Osteoblast (primary cell): ENCODE data around the gene CCNYL1. TPM values are rescaled to one million over a fixed set of nuclear protein-coding genes. Genes with fewer than 3 reads are reported as not detected.

Experiments used
- DNase-seq: peaks from one replicate; pipeline ENCODE4 v3.0.0; 2011; ENCODE audit warnings: low spot score, mixed read lengths; ENCODE audit not compliant: insufficient read length; ENCODE audit errors: missing footprints
- H2AFZ ChIP-seq: 2 replicates; pipeline ENCODE4 v1.6.0; 2011; ENCODE audit warnings: mild to moderate bottlenecking, low read length
- H3K27ac ChIP-seq: 2 replicates; pipeline ENCODE4 v1.5.1; 2011; ENCODE audit warnings: mild to moderate bottlenecking, low read depth, low read length, moderate library complexity
- H3K27me3 ChIP-seq: 2 replicates; pipeline ENCODE4 v1.6.0; 2012; ENCODE audit warnings: mild to moderate bottlenecking, control low read depth, inconsistent platforms, low read length, moderate library complexity; ENCODE audit not compliant: insufficient read depth
- H3K36me3 ChIP-seq: 2 replicates; pipeline ENCODE4 v1.5.1; 2011; ENCODE audit warnings: mild to moderate bottlenecking, low read length, control low read depth, moderate library complexity; ENCODE audit not compliant: insufficient read depth
- H3K4me1 ChIP-seq: 2 replicates; pipeline ENCODE4 v1.5.1; 2011; ENCODE audit warnings: mild to moderate bottlenecking, low read length, control low read depth, moderate library complexity; ENCODE audit not compliant: insufficient read depth
- H3K4me2 ChIP-seq: 2 replicates; pipeline ENCODE4 v1.6.0; 2011; ENCODE audit warnings: mild to moderate bottlenecking, low read length; ENCODE audit not compliant: insufficient read depth
- H3K4me3 ChIP-seq: fragments of 200-600 bp; sonication (generic); 3 replicates; pipeline ENCODE4 v1.5.1; 2012; ENCODE audit warnings: mild to moderate bottlenecking, low read length, inconsistent platforms; ENCODE audit not compliant: insufficient read depth
- H3K79me2 ChIP-seq: 2 replicates; pipeline ENCODE4 v1.6.0; 2012; ENCODE audit warnings: mild to moderate bottlenecking, low read length, control low read depth, inconsistent platforms; ENCODE audit not compliant: insufficient read depth
- H3K9me3 ChIP-seq: 2 replicates; pipeline ENCODE4 v1.5.1; 2011; ENCODE audit warnings: low read depth, low read length, control low read depth
- H4K20me1 ChIP-seq: 2 replicates; pipeline ENCODE4 v1.6.0; 2012; ENCODE audit warnings: mild to moderate bottlenecking, low read length, control low read depth; ENCODE audit not compliant: insufficient read depth
- total RNA-seq: library from RNA; depleted of rRNA; stranded (reverse); fragments of >200 nt; gene quantifications from 2 replicates; pipeline ENCODE4 v1.2.3, GENCODE V29; 2012
- TF ChIP-seq, protein P1 (sequence below): IDR thresholded peaks from 2 replicates; pipeline ENCODE4 v1.5.1; 2011; ENCODE audit warnings: mild to moderate bottlenecking, low read depth, low read length, moderate library complexity; ENCODE audit errors: extremely low read depth

Gene CCNYL1
- total RNA-seq, 1 donor = 15.9 TPM

GRCh38 chr2:207791579-207792243 lies 80.3 kb downstream of the CCNYL1 start:
- H3K4me2 ChIP-seq = no peak overlapping the region
- no peaks in the 10 kb centered on the region for H3K9me3 ChIP-seq

GRCh38 chr2:207792244-207792785 lies 80.9 kb downstream of the CCNYL1 start:
- Histone ChIP-seq H3K36me3 (no peaks in the 10 kb centered on the region), H3K27ac (no peak overlapping the region), H2AFZ (peak overlapping the region; percentile 92), H4K20me1 (no peaks in the 10 kb centered on the region), H3K27me3 (no peaks in the 10 kb centered on the region), H3K79me2 (no peaks in the 10 kb centered on the region), H3K4me3 (no peak overlapping the region), H3K9me3 (no peaks in the 10 kb centered on the region), H3K4me1 (peaks cover 5% of the 10 kb centered on the region), H3K4me2 (peak overlapping the region; percentile 29)
- TF ChIP-seq, protein P1, sequence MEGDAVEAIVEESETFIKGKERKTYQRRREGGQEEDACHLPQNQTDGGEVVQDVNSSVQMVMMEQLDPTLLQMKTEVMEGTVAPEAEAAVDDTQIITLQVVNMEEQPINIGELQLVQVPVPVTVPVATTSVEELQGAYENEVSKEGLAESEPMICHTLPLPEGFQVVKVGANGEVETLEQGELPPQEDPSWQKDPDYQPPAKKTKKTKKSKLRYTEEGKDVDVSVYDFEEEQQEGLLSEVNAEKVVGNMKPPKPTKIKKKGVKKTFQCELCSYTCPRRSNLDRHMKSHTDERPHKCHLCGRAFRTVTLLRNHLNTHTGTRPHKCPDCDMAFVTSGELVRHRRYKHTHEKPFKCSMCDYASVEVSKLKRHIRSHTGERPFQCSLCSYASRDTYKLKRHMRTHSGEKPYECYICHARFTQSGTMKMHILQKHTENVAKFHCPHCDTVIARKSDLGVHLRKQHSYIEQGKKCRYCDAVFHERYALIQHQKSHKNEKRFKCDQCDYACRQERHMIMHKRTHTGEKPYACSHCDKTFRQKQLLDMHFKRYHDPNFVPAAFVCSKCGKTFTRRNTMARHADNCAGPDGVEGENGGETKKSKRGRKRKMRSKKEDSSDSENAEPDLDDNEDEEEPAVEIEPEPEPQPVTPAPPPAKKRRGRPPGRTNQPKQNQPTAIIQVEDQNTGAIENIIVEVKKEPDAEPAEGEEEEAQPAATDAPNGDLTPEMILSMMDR = no peak
- peak; percentile 96 for DNase-seq

More at GRCh38 chr2:207791579-207792243, 80.3 kb downstream of the CCNYL1 start:
- TF ChIP-seq, protein P1 = no peak
- no peak for DNase-seq
- Histone ChIP-seq H2AFZ (no peak overlapping the region), H3K36me3 (no peaks in the 10 kb centered on the region), H4K20me1 (no peaks in the 10 kb centered on the region), H3K79me2 (no peaks in the 10 kb centered on the region), H3K4me3 (no peak overlapping the region), H3K27me3 (no peaks in the 10 kb centered on the region), H3K27ac (no peak overlapping the region), H3K4me1 (peaks cover 5% of the 10 kb centered on the region)

DNA sequence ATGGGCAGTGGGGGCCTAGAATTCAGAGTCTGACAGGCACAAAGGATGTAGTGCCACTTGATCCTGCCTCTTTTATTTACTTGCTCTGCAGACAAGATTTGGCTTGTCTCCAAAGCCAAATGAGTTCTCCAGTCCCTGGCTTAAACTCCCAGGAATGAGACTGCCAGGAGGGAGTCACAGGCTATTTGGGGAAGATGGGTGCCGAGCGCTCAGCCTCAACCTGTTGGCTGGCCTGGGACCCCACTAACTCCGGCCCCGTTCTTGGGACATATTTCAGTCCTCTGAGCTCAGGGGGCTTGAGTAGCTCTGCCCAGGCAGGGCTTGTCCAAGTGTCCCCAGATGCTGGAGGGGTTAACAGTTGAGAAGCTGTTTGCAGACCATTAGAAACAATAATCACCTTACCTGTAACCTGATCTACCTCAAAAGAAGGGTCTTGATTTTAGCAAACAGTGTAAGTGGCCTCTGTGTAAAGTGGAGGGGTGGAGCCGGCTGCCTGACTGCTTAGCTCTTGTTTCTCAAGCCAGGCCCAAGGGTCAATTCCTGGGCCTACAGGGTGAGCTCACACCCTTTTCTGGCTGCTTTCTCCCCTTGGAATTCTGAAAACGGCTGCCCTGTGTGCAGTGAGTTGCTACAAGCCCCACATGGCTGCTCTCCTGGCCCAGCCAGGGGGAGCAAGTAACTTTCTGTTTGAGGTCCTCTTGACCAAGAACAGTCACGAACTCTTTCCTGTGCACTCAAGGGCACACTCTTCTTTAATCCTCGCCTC lies 85.3 kb downstream of the CCNYL1 start:
- DNase-seq = no peak
- Histone ChIP-seq H4K20me1 (no peaks in the 10 kb centered on the region), H3K79me2 (no peaks in the 10 kb centered on the region), H3K36me3 (no peaks in the 10 kb centered on the region), H3K4me3 (no peak overlapping the region), H3K4me1 (peaks cover 5% of the 10 kb centered on the region), H3K27me3 (no peaks in the 10 kb centered on the region), H3K4me2 (no peak overlapping the region), H3K9me3 (no peaks in the 10 kb centered on the region), H3K27ac (no peak overlapping the region), H2AFZ (peak overlapping the region; percentile 46)
- TF ChIP-seq, protein P1 = no peak

GRCh38 chr2:207801259-207801658 lies 89.8 kb downstream of the CCNYL1 start:
- H3K4me2 ChIP-seq = no peak overlapping the region
- no peaks in the 10 kb centered on the region for H3K27me3 ChIP-seq

More at GRCh38 chr2:207801259-207801658, 89.8 kb downstream of the CCNYL1 start:
- no peak overlapping the region for H3K4me3 ChIP-seq
- no peak overlapping the region for H3K27ac ChIP-seq
- no peaks in the 10 kb centered on the region for H3K9me3 ChIP-seq
- DNase-seq = no peak
- H3K4me1 ChIP-seq = peaks cover 9% of the 10 kb centered on the region
- TF ChIP-seq, protein P1 = no peak
- no peaks in the 10 kb centered on the region for H3K79me2 ChIP-seq
- H4K20me1 ChIP-seq = no peaks in the 10 kb centered on the region
- H2AFZ ChIP-seq = no peak overlapping the region
- no peaks in the 10 kb centered on the region for H3K36me3 ChIP-seq
